Myocyte (in vitro differentiated cells): ENCODE measurements around the gene C10orf67. TPM values are rescaled to one million over a fixed set of nuclear protein-coding genes. Genes with fewer than 3 reads are reported as not detected.
"Not testable (repeated sequence)": the region's sequence is repeated elsewhere in the genome, so short reads cannot be mapped to it uniquely, and the experiment has no call there.

Experiments used
- DNase-seq: peaks from one replicate; pipeline ENCODE4 v3.0.0-alpha.2; 2012; ENCODE audit warnings: low read depth
- polyA plus RNA-seq: library from polyadenylated mRNA; unstranded; fragments of >200 nt; gene quantifications from one replicate; pipeline ENCODE4 v1.2.1, GENCODE V29; 2012; ENCODE audit warnings: missing spikeins
- total RNA-seq: library from RNA; depleted of rRNA; stranded (reverse); fragments of >200 nt; gene quantifications from 2 replicates; pipeline ENCODE4 v1.2.3, GENCODE V29; 2014

Gene C10orf67
- not detected in 2 replicates for total RNA-seq
- not detected for polyA plus RNA-seq

DNA sequence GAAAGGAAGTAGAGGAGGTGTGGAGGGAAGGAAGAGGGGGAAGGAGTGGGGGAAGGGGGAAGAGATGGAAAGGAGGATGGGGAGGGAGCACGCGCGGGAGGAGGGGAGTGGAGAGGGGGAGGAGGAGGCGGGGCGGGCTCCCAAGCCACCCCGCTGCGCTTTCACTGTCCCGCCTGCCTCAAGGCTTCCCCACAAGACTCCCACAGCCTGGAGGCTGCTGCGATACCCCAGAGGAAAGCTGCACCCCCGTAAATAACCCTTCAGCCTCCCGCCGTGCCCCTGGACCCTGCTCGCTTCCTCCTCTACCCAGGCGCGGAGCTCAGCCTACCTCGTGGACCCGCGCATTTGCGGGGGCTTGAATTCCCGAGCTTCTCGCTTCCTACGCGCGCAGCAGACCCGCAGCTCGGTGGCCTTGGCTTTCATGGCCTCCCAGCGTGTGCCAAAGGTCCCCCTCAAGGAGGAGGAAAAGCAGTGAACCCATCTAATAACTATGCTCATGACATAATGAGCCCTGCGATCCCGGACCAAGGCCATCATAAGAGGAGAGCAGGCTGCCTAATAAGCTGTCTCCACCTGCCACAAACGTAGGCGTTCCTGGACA lies at the start of gene C10orf67:
TSS of gene C10orf67 (minus strand) at position 557 of the 601 bp plus-strand sequence. CDS start at position 534, 23 bp downstream.
- no peak for DNase-seq

DNA sequence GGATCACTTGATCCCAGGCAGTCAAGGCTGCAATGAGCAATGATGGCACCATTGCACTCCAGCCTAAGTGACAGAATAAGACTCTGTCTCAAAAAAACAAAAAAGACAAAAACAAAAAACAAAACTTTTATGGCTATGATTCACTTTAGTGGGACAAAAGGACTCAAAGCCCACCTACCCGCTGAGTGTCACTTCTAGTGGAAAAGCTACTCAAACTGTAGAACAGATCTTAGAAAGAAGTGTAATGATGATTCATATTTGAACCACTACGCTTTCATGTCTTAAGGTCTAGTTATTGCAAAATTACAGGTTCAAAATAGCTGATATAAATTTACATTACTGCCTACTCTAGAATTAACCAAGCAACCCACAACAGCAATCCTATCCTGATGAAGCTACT lies 47.2 kb upstream of the C10orf67 start:
- no peak for DNase-seq

DNA sequence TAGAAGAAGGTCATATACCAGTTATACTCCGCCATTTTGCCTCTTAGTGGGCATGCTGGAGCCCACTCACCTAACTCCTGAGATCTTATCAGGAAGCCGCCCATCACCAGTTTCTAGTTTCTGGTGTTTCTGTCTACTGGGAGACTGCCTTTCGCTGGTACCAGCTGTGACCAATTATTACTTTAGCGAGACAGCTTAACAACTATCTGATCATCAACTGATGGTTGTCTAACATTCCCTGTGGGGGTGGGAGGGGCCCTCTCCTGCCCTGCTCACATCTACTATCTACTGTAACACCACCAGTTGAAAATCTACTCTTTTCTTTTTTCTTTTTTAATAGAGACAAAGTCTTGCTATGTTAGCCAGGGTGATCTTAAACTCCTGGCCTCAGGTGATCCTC lies 46.2 kb upstream of the C10orf67 start:
- no peak for DNase-seq

DNA sequence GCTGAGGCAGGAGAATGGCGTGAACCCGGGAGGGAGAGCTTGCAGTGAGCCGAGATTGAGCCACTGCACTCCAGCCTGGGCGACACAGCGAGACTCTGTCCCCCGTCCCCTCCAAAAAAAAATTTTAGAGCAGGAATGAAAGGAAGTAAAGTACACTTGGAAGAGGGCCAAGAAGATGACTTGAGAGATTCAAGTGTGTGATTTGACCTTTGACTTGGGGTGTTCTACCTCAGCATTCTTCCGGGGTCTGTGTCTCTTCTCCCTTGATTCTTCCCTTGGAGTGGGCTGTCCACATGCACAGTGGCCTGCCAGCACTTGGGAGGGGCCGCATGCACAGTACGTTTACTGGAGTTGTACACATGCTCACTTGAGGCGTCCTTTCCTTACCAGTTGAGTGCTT lies 45.8 kb upstream of the C10orf67 start:
- DNase-seq, result not testable (repeated sequence)

DNA sequence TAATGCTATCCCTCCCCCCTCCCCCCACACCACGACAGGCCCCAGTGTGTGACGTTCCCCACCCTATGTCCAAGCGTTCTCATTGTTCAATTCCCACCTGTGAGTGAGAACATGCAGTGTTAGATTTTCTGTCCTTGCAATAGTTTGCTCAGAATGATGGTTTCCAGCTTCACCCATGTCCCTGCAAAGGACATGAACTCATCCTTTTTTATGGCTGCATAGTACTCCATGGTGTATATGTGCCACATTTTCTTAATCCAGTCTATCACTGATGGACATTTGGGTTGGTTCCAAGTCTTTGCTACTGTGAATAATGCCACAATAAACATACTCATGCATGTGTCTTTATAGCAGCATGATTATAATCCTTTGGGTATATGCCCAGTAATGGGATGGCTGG lies 42.9 kb upstream of the C10orf67 start:
- DNase-seq, result not testable (repeated sequence)

DNA sequence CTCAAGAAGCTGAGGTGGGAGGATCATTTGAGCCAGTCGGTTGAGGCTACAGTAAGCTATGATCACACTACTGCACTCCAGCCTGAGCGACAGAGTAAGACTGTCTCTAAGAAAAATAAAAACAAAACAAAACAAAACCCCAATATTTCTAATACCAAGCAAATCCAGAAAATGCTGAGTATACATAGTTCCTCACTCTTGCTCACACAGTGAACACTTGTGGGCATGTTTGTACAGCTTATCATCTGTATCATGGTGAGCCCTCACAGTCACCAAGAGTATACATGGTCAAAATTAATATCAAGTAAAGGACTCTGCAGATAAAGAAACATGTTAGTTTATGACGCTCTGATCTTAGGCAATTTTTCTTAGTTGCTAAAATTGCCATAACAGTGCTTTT lies 41.5 kb upstream of the C10orf67 start:
- no peak for DNase-seq

DNA sequence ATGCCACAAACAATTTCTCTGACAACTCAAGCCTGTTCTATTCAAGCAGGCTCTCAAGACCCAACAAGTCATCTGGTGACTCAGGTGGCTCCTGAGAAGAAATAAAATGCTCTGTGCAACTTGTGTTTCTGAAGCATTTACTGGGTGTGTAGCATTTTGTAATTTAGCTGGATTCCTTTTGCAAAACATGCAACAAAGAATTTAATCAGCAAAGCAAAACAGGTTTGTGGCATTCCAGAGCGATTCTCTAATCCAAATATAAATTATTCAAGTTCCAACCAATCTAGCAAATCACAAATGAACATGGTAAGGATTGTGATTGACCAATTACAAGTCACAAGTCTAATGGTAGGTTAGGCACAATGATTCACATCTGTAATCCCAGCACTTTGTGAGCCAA lies 39.8 kb upstream of the C10orf67 start:
- no peak for DNase-seq

DNA sequence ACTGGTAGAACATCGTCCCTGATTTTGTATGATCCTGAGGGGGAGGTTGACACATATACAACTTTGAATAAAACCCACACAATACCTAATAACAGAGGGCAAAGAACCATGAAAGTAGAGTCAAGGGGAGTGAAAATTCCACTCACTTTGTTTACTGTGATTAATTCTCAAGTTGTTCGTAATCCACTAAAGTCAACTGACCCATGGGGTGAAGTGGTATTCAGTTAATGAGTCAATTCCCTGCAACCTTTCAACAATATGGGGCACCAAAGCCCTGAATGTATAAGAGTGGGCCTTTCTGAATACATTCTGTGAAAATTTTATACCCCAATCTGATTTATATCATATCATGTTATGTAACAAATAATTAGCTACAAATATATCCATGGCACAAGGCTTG lies 39.0 kb upstream of the C10orf67 start:
- DNase-seq, result no peak

DNA sequence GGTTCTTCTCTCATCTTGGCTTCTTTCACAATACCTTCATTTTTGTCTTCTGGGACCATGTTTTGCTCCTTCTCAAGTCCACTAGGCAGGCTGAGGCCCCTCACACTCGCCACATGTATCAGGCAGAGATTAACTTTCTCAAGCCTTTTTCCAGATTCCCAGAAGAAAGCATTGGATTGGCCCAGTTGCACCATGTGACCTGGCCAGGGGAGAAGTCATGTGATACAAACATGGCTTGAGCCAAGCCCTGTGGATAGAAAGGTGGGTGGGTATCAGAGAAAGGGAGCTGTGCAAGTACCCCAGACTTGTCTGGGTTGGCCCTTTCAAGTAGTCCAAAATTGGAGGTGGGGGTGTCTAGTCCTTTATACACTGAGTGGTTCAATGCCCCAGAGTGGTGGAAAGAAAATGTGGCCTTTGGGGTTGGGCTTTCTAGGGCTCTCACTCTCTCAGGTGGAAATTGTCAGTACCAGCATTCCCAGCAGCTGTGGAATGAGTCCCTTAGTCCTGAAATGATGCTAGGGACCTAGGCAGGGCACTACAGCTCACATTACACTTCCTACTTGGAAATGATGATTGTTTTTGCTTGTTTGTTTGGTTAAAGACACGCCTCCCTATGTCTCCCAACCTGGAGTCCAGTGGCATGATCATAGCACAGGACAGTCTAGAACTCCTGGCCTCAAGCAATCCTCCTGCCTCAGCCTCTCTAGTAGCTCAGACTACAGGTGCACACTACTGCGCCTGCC lies 36.9 kb upstream of the C10orf67 start:
- no peak for DNase-seq

DNA sequence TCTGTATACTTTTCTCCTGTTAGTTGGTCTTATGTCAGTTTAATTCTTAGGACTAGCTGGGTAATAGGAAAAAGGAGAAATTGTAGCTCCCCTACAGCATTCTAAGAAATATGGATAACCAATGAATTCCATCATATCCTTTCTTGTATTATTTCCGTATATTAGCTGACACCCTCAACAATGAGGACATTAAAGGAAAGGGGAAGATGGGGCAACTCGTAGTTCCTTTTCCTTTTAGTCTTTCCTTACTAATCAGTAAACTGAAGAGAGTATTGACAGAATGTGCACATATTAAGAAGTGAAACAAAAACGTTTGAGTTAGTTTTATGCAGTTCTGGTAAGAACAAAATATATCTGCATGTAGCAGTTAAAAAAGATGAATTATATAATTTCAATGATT lies 35.1 kb upstream of the C10orf67 start:
- DNase-seq, result no peak

DNA sequence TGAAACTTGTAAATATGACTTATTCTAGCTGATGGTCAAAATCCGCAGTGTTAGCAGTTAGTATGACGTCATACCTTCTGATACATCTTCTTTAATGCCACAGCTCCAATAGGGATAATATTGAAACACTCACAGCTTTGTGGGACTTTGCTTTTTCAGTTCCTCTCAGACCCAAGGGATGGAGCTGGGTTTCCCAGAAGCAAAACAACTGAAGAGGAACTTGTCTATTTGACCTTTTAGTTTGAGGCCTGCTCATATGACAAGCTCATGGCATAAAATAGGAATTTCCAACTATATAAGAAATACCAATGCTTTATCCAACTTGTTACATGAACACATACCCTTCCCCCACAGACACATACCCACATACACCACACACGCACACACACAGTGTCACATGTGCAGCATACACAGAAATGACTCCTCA lies 31.6 kb upstream of the C10orf67 start:
- no peak for DNase-seq

DNA sequence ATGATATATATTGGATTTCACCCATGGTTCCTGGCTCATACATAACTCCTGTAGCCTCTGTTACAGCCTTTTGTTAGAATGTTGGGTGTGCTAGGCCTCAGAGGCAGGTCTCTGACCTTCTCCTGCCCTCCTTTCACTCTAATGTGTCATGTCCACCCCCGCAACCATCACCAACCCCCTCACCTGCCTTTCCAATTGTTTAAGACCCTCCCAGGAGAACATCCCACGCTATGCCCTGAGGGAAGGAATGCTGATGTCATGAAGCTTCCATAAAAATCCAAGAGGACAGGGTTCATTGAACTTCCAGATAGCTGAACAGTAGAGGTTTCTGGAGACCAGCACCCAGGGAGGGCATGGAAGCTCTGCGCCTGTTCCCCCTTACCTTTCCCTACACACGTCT lies 30.8 kb upstream of the C10orf67 start:
- no peak for DNase-seq

DNA sequence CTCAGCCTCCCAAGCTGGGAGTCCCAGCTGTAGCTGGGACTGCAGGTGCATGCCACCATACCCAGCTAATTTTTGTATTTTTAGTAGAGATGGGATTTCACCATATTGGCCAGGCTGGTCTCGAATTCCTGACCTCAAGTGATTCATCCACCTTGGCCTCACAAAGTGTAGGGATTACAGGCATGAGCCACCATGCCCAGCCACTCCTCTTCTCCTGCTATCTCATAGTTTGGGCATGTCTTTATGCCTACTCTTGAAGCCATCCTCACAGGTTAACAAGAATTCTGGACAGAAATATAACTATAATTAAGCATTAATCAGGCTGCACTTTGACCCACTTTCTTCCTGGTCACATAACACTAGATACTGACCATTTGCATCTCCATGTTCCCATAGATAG lies 28.6 kb upstream of the C10orf67 start:
- DNase-seq, result peak; percentile 38

DNA sequence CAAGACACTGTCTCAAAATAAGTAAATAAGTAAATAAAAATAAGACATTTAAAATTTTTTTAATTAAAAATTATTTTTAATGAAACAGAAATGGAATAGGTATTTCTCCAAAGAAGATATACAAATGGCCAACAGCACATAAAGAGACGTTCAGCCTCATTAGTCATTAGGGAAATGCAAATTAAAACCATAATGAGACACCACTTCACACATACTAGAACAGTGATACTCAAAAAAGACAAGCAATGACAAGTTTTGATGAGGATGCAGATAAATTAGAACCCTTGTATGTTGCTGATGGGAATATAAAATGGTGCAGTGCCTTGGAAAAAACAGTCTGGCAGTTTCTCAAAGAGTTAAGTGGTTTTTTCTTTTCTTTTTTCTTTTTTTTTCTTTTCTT lies 26.5 kb upstream of the C10orf67 start:
- DNase-seq, result no peak

DNA sequence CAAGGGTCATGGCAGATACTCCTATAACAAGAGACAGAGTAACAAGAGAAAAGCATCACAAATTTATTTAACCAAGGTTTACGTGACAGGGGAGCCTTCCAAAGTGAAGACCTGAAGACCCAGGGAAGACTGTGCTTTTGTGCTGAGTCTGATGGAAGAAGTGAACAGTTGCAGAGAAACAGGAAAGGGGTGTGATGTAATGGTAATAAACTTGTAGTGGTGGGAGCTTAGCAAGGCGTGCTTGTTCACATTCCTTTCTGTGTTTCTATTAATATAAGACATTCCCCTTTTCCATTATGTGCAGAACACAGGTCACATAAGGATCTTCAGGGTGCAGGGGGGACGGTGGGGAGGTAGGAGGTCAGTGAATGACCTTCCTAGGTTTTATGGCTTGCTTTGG lies 25.5 kb upstream of the C10orf67 start:
- DNase-seq, result peak; percentile 81

DNA sequence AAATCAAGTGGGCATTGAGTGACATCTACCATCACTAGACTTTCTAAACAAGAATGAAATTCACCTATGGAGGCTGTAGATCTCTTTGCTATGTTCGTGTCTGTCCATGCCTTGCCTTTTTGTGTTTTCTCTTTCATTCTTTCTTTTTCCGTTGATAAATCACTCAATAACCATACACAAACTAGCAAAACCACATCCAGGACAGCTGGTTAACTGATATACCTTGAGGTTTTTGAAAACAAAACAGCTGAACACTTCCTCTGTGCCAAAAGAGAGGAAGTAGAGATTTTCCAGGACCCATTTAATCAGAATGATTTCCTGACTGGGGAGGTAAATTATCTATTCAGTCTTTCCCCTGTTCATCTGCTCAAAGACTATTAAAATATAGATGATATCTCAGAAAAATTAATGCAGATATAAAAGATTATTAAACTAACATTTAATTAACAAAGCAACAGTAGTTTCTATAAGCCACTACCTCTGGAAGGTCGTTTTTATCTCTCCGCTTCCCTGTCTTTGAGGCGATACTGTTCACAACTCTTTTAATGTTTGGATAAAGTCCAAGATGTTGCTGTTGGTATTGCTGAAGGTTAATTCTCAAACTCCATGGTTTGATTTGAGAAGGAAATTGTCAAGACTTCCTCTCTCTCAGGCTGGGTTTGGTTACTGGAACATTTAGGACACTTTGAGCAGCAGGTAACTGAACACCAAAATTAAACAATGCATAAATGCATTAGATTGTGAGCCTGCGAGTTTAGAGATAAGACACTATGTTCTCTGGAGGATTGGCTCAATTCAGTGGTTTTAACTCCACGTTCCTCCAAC lies 24.4 kb upstream of the C10orf67 start:
- peak; percentile 72 for DNase-seq

DNA sequence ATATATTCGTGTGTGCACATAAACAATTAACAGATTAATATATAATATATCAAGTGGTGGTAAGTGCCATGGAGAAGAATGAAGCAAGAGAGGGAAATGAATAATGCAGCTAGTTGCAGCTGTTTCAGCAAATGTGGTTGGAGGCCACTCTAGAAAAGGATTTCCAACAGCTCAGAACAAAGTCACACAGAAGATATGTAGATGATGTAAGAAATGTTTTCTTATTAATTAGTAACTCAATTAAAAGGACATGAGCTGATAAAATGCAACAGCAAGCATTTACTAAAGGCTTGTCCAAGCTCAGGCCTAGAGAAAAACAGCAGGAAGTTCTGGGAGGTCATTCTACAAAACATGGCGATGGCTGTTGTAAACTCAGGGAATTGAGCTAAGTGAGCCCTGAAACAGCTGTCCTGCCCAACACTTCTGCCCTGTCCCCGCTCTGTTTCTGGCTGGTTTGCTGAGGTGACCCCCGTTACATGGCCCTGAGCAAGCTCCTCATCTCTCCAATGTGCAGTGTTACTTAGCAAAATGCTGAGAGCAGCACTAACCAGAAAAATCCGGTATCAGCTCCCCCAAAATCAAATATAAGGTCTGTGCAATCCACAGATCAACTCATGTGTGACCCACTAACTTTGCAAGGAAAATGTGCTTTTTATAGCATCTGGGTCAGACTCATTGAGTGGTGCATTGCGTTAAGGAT lies 23.4 kb upstream of the C10orf67 start:
- peak; percentile 52 for DNase-seq

DNA sequence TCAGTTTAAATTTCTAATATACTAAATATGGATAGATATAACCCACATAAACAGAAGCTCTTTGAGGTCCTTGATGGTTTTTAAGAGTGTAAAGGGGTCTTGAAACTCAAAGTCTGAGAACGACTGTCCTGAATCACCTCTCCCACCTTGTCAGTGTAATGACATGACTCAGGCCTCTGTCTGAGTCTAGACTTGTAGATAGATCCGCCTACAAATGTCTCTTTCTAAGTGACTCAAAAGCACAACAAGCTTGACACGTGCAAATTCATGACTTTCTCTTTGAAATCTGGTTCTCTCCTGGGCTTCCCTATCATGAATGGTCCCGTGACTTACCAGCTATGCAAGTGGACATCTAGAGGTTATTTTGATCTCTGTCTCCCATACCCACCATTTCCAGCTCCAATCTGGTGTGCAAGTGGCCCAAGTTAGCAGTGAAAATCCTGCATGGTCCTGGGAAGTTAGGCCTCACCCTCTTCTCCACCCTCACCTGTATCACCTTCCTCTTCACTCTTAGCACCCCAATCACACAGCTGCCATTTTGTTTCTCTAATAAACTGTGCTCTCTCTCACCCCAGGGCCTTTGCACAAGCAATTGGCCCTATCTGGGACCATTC lies 20.9 kb upstream of the C10orf67 start:
- not testable (repeated sequence) for DNase-seq

DNA sequence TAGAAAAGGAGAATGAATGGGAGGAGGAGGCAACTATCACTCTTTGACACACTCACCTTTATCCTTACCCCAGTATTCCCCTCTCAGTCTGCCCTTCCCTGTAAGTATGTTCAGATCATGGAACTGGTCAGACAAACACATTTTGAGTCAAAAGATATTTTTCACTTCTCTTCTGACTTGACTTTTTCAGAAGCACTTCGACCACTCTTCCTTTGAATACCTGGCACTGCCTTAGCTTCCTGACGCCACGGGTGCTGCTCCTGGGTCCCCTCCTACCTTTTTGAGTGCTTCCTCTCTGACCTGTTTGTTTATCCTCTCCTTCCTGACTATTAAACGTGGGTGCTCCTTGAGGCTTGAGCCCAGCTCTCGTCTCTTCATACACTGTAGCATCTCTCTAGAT lies 19.8 kb upstream of the C10orf67 start:
- DNase-seq, result no peak

DNA sequence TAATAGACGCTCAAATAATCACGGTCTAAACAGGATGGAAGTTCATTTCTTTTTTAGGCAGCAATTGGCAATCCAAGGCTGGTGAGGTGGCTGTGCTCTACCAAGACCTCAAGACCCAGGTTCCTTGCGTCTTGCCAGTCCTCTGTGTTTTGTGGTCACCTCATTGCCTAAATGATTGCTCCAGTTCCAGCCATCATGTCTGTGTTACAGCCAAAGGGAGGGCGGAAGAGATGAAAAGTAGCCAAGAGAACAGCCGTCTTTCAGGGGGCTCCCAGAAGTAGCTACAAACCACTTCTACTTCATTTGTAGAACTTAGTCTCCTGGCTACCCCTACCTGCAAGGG lies 19.2 kb upstream of the C10orf67 start:
- no peak for DNase-seq
